Urinary bladder (tissue), 4 donors: ENCODE results near the gene RAD9B. TPM values are rescaled to one million over a fixed set of nuclear protein-coding genes. Genes with fewer than 3 reads are reported as not detected.
"Not testable (repeated sequence)": the region's sequence is repeated elsewhere in the genome, so short reads cannot be mapped to it uniquely, and the experiment has no call there.

ENCODE experiments used
- DNase-seq: peaks from one replicate; pipeline ENCODE4 v3.0.0-alpha.2; 2015; ENCODE audit errors: extremely low spot score
- H3K27ac ChIP-seq: one replicate; pipeline ENCODE4 v1.5.1; 2013; ENCODE audit warnings: low read depth, mild to moderate bottlenecking, moderate library complexity
- H3K36me3 ChIP-seq: one replicate; pipeline ENCODE4 v1.6.1; 2013; ENCODE audit warnings: mild to moderate bottlenecking, moderate library complexity; ENCODE audit not compliant: insufficient read depth
- H3K4me1 ChIP-seq: one replicate; pipeline ENCODE4 v1.6.1; 2013; ENCODE audit warnings: mild to moderate bottlenecking, moderate library complexity; ENCODE audit not compliant: insufficient read depth
- H3K4me3 ChIP-seq: one replicate; pipeline ENCODE4 v1.5.1; 2013; ENCODE audit warnings: low read depth, low read length
- WGBS: extraction: QIAGEN DNeasy Blood & Tissue Kit; methylation state at CpG from one replicate; pipeline ENCODE4 v1.1.7; 2013; 5-methylcytosine and 5-hydroxymethylcytosine counted together
- polyA plus RNA-seq: library from polyadenylated mRNA; stranded (reverse); fragments of 200-250 nt; gene quantifications from one replicate; pipeline ENCODE4 v1.2.3, GENCODE V29; 2013
- total RNA-seq: library from RNA; depleted of rRNA; stranded (reverse); fragments of >200 nt; gene quantifications from one replicate; pipeline ENCODE4 v1.2.3, GENCODE V29; 2014
- donor health status: healthy with polysubstance abuse.
- donor health status: healthy.

Gene RAD9B
- total and polyA plus RNA-seq, 2 donors, result 0.51 to 2.1 TPM

DNA sequence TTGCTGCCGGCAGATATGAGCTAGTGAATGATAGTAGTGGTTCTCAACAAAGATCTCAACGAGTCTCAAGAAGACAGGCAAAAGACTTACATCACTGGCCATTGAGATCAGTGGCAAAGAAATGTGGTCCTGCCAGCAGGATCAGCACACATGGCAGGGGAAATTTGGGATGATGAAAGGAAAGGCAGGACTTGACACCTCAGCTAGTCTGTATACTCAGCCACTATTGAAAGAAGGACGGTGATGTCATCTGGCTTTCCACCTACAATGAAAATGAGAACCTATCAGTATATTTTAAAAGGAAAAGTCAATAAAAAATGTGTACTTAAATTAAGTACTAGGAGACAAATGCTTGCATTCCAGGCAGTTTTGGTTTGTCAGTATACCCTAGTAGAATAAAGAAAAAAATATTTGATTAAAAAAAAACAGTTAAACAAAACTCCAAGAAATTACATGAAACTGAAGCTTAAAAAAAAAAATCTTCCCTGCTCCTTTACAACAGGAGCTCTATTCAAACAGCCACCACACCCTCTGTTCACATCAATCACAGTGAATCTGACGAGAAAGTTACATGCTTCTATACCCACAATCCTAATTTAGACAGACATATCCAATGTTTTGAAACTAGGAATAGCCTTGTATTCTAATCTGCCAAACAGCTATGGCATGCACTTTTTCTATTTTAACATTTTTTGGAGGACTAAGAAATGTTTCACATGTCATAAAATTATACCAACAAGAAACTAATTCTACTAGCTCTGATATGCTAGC lies 34.9 kb downstream of the RAD9B start:
- WGBS, result 81% methylated on average over 4 of the region's 4 CpGs
- Histone ChIP-seq H3K4me3 (no peak overlapping the region), H3K27ac (no peak overlapping the region), H3K4me1 (no peaks in the 10 kb centered on the region), H3K36me3 (no peaks in the 10 kb centered on the region)
- no peak for DNase-seq

DNA sequence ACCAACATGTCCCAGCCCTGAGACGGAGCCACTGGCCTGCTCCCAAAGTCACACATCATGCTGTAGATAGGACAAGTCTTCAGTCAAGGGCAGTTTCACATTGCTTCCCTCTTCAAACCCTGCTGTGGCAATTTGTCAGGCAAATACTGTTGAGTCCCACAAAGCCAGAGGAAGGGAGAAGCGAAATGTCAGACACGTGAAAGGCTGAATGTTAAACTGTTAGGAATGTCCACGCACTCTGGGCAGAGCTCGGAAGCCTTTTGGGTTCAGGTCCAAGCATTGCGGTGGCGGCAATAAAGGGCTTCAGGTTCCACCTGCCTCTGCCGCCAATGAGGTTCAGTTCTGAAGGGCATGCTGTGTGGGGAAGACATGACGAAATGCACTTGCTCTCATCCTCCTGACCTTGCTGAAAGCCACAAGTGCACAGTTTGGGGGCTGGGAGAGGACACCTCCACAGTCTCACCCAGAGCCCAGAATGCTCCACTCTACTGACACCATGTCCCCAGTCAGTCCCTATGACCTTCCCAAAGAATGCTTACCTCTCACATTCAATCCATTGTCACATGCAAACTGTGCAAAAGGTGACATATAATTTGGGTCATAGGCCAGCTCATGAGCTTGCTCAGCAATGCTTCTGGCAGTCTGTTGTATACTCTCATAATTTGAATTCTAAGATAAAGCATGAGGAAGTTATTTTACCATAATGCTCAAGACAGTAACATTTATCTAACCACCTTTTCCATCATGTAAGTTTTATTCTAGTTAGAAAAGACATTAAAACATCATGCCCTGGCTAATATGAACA lies 35.7 kb downstream of the RAD9B start:
- H3K4me1 ChIP-seq, result no peaks in the 10 kb centered on the region
- no peak for DNase-seq
- WGBS, result 68% methylated on average over 9 of the region's 9 CpGs
- no peak overlapping the region for H3K4me3 ChIP-seq
- H3K36me3 ChIP-seq, result no peaks in the 10 kb centered on the region
- H3K27ac ChIP-seq, result no peak overlapping the region

DNA sequence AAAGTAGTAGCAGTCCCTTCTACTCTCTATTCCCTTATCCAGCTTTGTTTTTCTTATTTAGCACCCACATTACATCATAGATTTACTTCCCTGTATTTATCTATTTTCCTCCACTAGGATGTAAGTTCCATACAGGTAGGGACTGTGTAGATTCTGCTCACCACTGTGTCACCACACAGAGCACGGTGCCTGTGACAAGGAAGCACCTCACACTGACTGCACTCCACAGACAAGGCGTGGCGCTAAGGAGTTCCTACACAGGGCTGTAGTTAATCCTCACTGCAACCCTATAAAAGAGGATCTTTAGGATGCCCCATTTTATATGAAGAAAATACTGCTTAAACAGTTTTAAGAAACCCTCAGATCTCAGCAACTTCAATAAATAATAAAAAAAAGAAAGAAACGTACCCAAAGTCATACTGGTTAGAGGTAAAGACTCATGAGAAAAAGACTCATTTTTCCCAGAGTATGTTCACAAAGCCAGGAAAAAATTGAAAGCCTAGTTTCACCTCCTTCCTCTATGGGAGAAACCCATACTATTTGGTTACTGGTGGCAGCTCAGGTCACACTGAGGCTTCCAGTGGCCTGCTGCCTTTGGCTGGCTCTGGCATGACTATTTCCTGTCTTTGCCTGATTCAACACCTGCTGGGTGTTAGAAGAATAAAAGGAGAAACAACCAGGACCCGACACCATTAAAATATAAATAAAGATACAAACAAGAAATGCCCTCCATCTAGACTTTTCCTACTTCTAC lies 36.9 kb downstream of the RAD9B start:
- 91% methylated on average over 5 of the region's 5 CpGs for WGBS
- H3K4me1 ChIP-seq, result peaks cover 2% of the 10 kb centered on the region

DNA sequence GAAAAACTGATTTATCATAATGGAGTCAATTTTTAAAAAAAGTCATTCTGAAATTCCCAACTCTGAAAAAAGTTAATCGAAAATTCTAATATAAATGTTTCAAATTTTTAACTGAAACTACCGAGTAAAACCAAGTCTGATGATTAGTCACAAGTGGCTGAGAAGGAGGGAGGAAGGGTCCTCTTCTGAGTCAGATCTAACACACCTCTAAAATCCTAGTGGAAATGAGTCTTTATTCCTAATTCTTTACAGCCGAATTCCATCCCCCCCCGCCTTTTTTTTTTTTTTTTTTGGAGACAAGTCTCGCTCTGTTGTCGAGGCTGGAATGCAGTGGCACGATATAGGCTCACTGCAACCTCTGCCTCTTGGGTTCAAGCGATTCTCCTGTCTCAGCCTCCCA lies 37.9 kb downstream of the RAD9B start:
- peaks cover 4% of the 10 kb centered on the region for H3K4me1 ChIP-seq
- H3K27ac ChIP-seq, result no peak overlapping the region

More for the DNA sequence above, 36.9 kb downstream of the RAD9B start:
- Histone ChIP-seq H3K36me3 (no peaks in the 10 kb centered on the region), H3K4me3 (no peak overlapping the region), H3K27ac (peak overlapping the region; percentile 25)
- DNase-seq, result no peak

DNA sequence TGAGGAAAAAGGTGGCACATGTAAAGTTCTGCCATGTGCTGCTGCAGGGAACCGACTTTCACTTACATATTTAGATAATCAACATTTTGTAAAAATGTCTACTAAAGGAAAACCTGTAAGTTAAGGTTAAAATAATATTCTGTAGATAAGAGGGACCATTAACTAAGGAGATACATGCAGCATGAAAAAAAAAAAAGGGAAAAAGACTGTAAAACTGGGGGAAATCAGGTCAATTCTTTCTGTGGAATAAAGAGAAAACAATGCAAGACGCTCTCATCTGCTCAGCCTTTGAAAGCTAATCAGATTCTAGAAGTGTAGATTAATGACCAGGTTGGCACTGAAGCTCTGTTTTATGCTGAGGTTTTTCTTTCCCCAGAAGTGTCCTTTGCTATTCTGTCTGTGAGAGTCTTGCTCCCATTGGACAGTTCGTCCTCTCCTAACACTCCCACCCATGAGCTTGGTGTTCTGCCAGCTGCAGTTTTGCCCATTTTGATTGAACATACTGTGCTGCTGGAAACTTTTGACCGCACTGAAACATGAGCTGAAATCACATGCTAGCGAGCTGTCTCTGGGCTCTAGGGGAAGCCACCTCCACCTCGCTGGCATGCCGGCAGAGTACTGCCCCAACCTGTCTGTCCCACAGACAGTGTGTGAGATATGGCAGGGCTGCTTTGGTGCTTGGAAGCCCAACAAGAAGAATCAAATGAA lies 41.3 kb downstream of the RAD9B start:
- H3K4me1 ChIP-seq, result peaks cover 5% of the 10 kb centered on the region
- DNase-seq, result peak; percentile 85
- 25% methylated on average over 7 of the region's 7 CpGs for WGBS
- H3K36me3 ChIP-seq, result no peaks in the 10 kb centered on the region
- no peak overlapping the region for H3K4me3 ChIP-seq
- H3K27ac ChIP-seq, result peak overlapping the region; percentile 76

More for the DNA sequence above, 37.9 kb downstream of the RAD9B start:
- DNase-seq, result no peak
- Histone ChIP-seq H3K4me3 (no peak overlapping the region), H3K36me3 (no peaks in the 10 kb centered on the region)
- WGBS, result 91% methylated on average over 8 of the region's 8 CpGs

DNA sequence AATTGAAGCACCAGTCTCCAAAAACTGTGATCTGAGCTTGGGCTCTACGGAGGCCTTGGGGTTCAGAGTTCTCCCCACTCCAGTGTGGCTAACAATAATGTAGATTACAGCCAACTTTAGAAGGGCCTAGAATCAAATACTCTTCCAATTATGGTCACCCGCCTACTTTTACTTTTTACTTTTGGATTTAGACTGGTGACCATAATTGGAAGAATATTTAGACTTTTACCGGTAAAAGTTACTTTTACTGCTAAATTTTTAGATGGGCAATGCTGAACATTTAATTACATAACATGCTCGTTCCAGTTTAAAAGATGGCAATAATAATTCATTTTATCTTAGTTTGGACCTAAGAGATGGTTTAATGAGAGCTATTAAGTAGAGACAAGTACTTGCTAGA lies 41.8 kb downstream of the RAD9B start:
- Histone ChIP-seq H3K4me1 (peaks cover 5% of the 10 kb centered on the region), H3K4me3 (no peak overlapping the region), H3K27ac (peak overlapping the region; percentile 68), H3K36me3 (no peaks in the 10 kb centered on the region)
- 50% methylated on average over 4 of the region's 4 CpGs for WGBS
- no peak for DNase-seq

DNA sequence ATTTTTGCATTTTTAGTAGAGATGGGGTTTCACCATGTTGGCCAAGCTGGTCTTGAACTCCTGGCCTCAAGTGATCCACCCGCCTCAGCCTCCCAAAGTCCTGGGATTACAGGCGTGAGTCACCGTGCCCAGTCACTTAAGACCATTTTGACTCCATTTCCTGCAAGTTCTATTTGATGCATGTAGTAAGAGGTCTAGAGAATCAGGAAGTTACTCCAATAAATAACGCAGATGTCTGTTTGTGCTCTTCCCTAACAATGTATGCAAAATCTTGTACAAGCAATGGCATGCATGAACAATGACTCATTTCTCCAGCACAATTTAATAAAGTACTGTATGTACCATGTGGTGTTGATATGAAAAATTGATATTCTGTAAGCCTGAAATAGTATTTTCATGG lies 43.1 kb downstream of the RAD9B start:
- DNase-seq, H3K4me1 ChIP-seq: not testable (repeated sequence)

DNA sequence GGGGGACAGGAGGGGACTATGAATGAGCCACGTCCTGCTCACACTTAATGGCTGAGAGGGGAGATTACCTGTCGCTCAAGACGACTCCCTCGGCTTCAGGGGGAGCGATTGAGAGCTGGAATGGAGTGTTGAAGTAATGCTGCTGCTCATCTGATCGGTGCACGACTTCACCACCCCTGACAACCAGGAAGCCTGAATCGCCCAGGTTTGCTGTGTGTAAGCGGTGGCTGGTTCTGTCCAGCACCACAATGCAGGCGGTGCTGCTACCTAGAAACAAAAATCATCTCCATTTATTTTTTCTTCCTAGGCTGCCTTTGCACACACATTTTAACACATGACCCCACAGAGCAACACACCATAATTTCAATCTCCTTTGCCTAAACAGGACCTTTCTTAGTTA lies 43.7 kb downstream of the RAD9B start:
- H3K36me3 ChIP-seq, result no peaks in the 10 kb centered on the region
- 85% methylated on average over 10 of the region's 10 CpGs for WGBS
- H3K4me3 ChIP-seq, result no peak overlapping the region
- H3K27ac ChIP-seq, result no peak overlapping the region
- DNase-seq, result no peak
- H3K4me1 ChIP-seq, result peaks cover 5% of the 10 kb centered on the region

More for the DNA sequence above, 43.1 kb downstream of the RAD9B start:
- H3K27ac ChIP-seq, H3K36me3 ChIP-seq, H3K4me3 ChIP-seq: not testable (repeated sequence)
- WGBS, result 88% methylated on average over 4 of the region's 4 CpGs

DNA sequence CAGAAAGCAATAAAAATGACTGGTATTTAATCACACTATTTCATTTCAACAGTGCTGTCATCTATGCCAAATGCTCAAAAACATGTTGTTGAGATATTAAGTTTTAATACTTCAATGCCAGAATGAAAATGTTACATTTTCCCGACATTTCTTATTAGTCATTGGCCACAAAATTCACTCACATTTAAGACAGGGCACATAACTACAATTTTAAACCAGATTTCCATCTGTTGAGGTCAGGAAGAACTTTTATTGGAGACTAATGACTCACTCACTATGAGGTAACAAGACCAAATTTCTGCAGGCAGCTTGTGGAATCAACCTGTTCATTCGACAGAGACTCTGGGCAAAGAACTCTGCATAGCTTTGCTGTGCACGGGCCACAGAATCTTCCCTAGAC lies 44.2 kb downstream of the RAD9B start:
- no peak for DNase-seq
- 42% methylated on average over 3 of the region's 3 CpGs for WGBS
- no peaks in the 10 kb centered on the region for H3K36me3 ChIP-seq
- H3K27ac ChIP-seq, result no peak overlapping the region
- no peak overlapping the region for H3K4me3 ChIP-seq
- H3K4me1 ChIP-seq, result peaks cover 5% of the 10 kb centered on the region

DNA sequence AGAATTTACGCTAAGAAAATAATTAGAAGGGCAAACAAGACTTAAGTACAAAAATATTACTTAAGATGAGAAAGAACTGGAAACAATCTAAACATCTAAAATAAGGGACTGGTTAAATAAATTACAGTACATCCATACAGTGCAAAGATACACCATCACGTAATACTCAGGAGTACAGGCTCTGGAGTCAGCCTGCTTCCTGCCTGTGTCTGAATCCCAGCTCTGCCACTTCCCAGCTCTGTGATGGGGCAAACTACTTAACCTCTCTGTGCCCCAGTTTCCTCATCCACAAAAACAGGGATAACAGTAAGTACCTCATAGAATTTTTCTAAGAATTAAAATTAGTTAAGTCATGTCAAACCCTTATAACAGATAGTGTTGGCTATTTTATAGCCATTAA lies 45.0 kb downstream of the RAD9B start:
- no peak for DNase-seq
- no peaks in the 10 kb centered on the region for H3K36me3 ChIP-seq
- no peak overlapping the region for H3K4me3 ChIP-seq
- 83% methylated on average over 2 of the region's 2 CpGs for WGBS
- peaks cover 5% of the 10 kb centered on the region for H3K4me1 ChIP-seq
- no peak overlapping the region for H3K27ac ChIP-seq

DNA sequence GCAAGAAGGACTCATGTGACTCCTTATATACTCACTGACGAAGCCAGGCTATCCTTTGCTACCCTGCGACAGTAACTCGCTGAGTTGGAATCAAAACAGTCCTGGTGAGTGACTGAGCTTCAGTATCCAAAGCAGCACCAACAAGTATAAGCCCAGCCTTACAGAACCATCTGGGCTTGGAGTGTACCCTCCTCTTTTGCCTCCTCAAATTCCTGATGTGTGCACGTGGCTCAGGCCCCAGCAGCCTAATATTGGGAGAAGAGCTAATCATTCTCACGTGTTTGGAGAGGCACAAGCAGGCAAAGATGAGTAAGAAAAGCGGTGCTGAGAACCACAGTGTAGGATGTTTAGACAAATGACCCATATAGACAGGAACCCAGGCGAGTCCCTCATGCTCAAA lies 46.5 kb downstream of the RAD9B start:
- Histone ChIP-seq H3K4me1 (peaks cover 3% of the 10 kb centered on the region), H3K4me3 (no peak overlapping the region), H3K27ac (no peak overlapping the region), H3K36me3 (no peaks in the 10 kb centered on the region)
- WGBS, result 62% methylated on average over 7 of the region's 7 CpGs
- no peak for DNase-seq

DNA sequence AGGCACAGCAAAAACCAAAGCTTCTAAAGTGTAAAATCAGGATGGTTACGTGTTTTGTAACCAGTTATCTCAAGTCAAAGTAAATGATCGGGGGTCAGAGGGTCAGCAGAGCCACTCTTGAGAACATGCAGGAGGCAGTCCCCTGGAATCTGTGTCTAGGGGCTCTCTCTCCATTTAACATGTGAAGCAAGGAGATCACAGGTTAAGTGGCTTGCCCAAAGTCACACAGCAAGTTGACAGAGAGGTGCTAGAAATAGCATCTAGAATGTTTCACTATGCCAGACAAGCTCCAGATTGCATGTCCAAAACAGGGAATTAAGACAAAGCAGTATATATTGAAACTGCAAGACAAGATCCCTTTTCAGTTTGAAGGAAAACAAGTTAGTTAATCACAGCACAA lies 47.6 kb downstream of the RAD9B start:
- 80% methylated on average over 2 of the region's 2 CpGs for WGBS

DNA sequence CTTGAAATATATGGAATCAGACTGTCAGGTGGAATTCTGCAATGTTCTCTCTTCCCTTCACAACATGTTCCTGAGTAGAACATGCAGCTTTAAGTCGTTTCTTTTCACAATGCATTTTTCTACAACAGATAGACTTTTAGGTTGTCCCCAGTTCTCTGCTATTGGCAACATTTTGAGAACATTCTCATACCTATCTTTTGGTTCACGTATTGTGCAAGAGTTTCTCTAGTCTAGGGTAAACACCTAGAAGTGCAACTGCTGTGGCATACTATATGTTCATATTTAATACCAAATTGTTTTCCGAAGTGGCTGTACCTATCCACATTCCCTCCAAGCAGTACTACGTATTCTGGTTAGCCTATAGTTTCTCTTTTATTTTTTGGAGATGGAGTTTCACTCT lies 48.9 kb downstream of the RAD9B start:
- Histone ChIP-seq H3K4me3 (no peak overlapping the region), H3K27ac (no peak overlapping the region), H3K4me1 (peaks cover 1% of the 10 kb centered on the region), H3K36me3 (no peaks in the 10 kb centered on the region)
- WGBS, result 90% methylated on average over 4 of the region's 4 CpGs
- DNase-seq, result no peak

More for the DNA sequence above, 47.6 kb downstream of the RAD9B start:
- no peak for DNase-seq
- Histone ChIP-seq H3K4me3 (no peak overlapping the region), H3K4me1 (peaks cover 3% of the 10 kb centered on the region), H3K36me3 (no peaks in the 10 kb centered on the region), H3K27ac (no peak overlapping the region)
